GM19193 (cell line): Measurements from ENCODE around the gene EGFL6.

Source experiments
- POLR2A ChIP-seq: IDR thresholded peaks from 4 replicates; pipeline ENCODE4 v1.6.1; 2011; ENCODE audit not compliant: insufficient read depth, insufficient read length; ENCODE audit errors: extremely low read depth

Gene EGFL6

DNA sequence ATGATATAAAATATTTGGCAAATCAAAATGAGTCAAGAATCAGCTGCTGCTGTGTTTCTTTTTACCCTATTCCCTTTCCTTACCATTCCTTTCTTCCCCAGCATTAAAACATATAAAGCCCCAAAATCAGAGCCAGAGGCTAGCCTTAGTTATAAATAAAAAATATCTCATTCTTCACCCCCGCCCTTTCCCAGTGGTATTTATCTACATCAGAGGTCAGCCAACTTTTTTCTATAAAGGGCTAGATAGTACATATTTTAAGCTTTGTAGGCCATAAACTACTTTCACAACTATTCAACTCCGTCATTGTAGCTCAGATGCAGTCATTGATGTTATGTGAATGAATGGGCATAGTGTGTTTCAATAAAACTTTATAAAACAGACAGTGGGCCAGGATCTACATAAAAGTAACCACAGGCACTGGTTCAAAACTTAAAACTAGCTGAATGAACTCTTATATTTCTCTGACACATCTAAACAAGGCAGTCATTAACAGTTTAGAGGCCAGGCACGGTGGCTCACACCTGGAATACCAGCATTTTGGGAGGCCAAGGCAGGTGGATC lies 53.1 kb downstream of the EGFL6 start:
- TF ChIP-seq POLR2A = no peak

DNA sequence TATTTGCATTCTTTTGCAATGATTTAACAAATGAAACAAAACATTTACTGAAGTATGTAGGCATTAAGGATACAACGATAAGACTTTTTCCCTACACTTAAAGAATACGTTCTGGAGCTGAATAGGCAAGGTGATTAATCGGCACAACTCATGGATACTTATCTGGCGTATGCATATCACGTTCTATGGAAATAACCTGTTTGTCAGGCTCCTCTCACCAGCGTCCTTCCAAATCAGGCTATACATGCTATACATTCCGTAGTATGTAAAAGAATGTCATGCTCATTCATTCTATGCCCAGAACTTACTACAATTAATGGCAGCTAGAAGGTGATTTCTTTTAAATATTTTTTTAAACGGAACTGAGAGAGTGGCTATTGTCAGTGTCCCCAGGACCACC lies 57.9 kb downstream of the EGFL6 start:
- TF ChIP-seq POLR2A = no peak

DNA sequence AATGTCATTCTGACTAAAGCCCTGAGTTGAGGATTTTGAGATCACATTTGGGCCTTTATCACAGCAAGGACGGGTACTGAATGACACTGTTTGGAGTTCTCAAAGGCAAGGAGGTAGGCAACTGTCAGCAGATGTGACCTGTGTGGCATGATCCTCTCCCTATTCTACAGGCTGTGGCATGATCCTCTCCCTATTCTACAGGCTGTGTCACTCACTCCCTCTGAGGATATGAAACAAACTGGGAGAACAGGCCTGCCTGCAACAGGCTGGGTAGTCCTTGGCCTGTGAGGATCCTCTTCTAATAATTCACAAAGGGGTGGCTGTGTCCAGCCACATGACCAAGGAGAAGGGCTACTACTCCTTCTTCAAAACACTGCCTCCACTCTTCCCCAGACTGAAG lies 68.6 kb downstream of the EGFL6 start:
- no peak for TF ChIP-seq POLR2A

DNA sequence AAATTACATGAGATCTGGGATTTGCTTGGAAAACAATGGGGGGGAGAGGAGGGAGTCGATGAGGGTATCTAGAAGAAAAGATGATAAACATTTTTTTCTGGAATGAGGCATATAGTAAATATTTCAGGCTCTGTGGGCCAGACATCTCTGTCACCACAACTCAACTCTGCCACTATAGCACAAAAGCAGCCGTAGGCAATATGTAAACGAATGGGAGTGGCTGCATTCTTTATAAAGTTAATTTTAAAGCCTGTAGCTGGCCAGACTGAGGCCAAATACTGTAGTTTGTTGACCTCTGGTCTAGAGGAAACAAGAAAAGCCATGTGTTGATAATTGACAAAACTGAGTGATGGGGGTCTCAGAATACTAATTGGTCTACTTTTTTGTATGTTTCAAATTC lies 69.4 kb downstream of the EGFL6 start:
- no peak for TF ChIP-seq POLR2A

DNA sequence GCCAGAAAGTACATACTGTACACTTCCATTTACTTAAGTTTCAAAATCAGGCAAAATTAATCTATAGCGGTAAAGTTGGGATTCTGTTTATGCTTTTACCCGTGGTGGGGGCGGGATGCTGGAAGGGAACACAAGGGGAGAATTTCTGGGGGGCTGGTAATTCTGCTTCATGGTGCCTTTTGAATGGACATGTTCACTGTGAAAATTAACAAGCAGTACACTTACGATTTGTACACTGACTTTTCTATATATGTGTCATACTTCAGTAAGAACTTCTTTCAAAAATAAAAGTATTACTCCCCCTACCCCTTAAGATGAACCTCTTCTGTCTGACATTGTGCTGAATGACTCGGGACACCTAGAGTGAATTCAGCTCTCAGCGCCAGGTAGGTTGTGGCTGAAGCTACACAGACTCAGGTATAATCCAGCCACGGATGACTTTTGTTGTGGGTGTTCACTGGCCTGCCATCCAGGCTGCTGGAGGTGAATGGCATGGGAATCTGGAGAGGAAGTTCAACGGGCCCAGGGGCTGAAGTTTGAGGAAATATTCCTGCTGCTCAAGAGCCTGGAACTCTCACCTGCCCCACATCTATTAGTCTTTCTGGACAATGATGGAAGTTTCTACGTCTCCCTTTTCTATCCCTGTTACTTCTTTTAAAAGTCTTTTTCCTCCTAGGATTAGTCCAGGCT lies 76.2 kb downstream of the EGFL6 start:
- TF ChIP-seq POLR2A = no peak

DNA sequence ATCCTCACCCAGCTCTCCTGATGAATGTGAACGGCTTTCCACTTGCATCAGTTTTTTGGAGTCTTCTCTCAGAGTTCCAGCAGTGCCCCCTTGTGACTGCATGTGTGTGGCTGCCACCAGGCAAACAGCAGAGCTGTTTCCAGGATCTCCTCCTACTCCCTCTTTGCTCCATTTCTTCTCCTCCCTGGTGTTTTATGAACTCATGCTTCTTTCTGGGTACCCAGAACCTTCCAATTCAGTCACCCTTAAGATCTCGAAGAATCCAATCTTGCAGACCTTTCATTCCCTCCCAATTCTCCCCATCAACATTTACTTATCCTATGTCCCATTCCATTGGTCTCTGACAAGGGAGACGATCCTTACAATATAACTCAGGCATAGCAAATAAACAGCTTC lies 76.8 kb downstream of the EGFL6 start:
- TF ChIP-seq POLR2A = no peak

DNA sequence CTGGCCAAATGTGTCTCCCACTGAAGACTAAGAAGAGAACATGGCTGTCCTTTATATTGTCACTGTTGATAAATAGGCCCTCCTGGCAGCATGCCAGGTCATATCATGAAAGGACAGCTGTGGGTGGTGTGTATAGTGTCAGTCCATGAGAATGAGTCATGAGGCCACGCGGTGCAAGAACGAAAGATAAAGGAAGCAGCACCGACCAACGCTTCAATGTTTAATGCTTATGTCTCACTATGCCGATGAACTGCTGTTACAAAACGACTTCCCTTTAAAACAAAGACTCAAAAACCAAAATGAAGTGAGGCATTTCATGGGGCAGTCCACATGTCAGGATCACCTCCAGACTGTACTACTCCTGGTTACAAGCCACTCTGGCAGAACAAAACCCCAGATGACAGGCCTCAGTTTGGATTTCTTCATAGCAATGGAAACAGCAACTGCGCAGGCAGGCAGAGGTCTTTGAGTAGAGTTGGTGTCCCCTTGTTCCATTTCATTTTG lies 78.4 kb downstream of the EGFL6 start:
- no peak for TF ChIP-seq POLR2A

DNA sequence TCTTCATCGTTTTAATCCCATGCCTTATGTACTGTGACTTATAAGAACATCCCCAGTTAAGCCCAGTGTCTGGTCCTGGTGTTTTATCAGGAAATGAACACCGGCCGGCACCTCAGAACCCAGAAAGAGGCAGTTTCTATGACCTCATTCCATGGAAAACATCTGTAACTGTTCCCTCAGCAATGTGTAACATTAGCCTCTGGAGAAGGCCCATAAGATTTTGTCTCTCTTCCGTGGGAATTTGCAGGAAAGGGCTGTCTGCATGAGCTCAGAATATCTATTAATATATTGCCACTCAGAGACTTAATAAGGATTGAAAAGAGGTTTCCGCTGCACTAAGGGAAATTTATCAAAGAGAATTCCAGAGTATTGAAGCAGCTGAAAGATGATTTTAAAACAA lies 80.4 kb downstream of the EGFL6 start:
- TF ChIP-seq POLR2A = no peak

DNA sequence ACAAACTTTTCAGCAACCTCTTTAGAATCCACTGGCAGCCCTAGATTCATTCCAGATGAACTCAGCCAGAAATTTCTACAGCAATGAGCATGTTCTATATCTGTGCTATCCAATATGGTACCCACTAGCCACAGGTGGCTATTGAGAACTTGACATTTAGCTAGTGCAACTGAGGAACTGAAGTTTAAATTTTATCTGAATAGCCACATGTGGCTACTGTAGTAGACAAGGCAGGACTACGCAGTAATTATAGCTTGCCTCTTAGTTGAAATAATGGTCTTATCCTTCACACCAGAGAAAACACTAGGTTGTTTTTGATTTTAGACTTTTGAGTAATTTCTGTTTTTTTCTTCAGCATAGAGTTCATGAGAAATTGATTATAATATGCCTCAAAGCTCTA lies 80.9 kb downstream of the EGFL6 start:
- no peak for TF ChIP-seq POLR2A

DNA sequence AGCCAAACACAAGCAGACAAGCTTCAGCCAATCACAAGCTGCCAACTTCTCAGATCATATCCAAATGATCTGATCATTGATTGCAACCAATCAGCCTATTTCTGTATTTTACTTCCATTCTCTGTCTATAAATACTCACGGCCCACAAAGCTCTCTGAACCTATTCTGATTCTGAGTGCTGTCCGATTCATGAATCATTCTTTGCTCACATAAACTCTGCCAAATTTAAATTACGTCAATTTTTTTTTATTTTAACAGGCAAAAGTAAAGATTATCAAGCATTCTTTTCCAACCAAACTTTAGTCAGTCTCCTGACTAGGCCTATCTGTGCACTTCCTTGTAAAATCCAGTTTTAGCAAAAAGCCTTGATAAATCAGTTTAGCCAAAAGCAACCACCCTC lies 81.7 kb downstream of the EGFL6 start:
- TF ChIP-seq POLR2A = no peak

DNA sequence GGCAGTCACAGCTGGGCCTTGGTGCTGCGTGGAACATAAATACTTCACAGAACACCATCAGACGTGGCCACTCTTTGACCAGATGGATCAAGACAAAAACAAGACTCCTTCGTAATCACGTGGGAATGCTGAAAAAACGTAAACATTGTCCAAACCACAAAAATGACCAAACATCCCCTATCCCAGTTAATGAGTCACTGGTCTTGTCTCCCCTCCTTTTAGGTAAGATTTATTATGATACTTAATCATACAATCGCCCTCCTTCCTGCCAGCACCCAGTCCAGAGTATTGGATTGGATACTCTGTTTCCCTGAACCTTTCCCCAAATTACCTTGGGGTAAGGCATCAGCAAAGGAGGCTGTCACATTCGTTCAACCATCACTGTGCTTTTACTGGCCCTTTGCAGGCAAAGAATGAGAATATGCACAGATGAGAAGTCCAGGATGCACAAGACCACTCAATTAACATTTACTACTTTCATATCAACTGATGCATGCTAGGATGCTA lies 82.9 kb downstream of the EGFL6 start:
- no peak for TF ChIP-seq POLR2A

DNA sequence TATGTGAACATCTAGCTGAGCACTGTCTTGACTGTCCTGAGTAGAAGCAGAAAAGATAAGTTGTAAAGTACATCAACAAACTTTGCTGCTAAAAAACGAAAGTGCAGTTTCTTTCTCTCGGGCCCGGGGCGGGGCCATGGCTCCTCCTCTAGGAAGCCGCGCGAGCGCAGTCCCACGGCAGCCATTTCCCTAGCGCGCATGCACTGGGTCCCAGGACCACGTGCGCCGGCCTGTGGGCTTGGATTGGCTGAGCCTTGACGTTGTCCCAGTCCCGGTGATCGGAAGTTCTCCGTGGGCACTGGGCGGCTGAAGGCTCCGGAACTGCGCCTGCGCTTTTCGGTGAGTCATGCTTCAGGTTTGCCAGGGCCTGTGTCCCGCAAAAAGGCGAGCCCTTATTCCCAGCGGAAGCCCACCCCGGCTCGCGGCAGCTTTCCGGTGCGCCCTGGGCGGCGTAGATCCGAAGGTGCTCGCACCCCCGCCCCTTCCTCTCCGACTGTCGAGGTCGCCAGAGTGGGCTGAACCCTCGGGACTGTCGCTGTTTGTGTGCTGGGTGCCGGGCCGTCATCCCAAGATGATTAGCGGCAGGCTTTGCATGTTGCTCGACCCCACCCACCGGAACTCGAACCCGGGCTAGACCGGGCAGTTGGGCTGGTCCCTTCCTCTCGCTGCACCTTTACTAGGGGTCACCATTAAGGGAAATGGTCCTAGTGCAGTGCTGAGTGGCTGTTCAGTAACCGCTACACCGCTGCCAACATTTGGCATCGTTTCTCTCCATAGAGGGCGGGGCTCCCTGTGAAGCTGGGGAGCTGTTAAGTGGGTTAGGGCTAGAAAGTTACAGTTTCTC lies 83.7 kb downstream of the EGFL6 start, which contains the start of gene TCEANC:
TCEANC (plus strand) TSS at position 292 of the 844 bp plus-strand sequence. CDS start 9,368 bp downstream, outside the sequence.
- peak; percentile 79 for TF ChIP-seq POLR2A

DNA sequence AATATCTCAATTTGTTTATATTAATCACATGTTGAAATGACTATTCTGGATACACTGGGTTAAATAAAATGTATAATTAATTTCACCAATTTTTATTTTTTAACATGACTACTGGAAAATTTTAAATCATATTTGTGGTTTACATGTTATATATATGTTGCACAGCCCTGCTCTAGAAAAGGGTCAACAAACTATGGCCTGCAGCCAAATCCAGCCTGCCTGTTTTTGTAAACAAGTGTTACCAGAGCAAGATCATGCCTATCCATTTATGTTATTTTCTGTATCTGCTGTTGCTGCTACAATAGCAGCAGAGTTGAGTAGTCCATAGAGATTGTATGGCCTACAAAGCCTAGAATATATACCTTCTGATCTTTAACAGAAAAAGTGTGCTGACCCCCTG lies 84.7 kb downstream of the EGFL6 start:
- TF ChIP-seq POLR2A = no peak

DNA sequence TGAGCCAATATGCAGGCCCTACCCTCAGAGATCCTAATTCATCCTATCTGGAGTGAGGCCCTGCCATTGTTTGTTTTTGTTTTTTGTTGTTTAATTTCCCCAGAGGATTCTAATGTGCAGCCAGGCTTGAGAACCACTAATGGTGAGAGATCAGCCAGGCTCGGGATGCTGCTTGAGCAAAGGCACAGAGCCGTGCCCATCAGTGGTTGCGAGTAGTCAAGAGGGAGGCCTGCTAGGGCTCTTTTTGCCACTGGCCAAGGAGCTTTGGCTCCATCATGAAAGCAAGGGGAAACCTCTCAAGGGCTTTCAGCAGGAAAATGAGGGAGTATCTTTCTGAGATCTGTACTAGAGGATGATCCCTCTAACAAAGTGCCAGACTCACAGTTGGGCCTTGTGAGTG lies 86.3 kb downstream of the EGFL6 start:
- TF ChIP-seq POLR2A = no peak

DNA sequence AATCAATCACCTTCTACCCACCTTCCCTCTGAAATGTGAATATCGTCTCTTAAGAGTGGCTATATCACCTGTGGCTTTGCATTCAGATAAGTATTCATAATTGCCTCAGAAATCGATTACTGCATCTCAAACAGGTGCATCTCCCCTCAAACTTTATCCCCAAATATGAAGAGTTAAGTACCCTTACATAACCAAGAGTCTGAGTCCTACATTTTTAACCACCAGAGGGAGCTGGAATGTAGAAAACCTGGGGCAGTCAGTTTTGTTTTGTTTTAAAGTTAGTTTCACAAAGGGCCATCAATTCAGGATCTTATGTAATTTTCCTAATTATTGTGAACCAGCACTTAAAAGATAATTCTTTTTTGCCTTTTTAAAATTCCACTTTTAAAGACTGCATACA lies 89.2 kb downstream of the EGFL6 start:
- TF ChIP-seq POLR2A = no peak
